ENCODE results near the gene ADAMTS2. TPM values are rescaled to one million over a fixed set of nuclear protein-coding genes. Genes with fewer than 3 reads are reported as not detected.

Gene ADAMTS2
- total and polyA plus RNA-seq, 2 donors (not counting 3 experiments of a cell fraction or from before 2014, with no cell fraction given): not detected

GRCh38 chr5:179207920-179208705 lies 137.1 kb downstream of the ADAMTS2 start:
- no peak overlapping the region for H3K27ac ChIP-seq (ENCODE audit: insufficient read depth, low read depth, low read length)
- H3K9me3 ChIP-seq (replicated peaks; ENCODE audit: control insufficient read depth, insufficient read depth, low read length): peaks cover 7% of the 10 kb centered on the region
- H4K20me1 ChIP-seq (replicated peaks; ENCODE audit: control insufficient read depth, extremely low read depth, insufficient read depth, low read length): no peaks in the 10 kb centered on the region
- DNase-seq (ENCODE audit: low read depth, low spot score) (no peak), FAIRE-seq (no peak)
- BruUV-seq (replicated peaks): no TSS peak
- H3K9ac ChIP-seq (replicated peaks; ENCODE audit: extremely low read depth, insufficient read depth, low read length): no peak overlapping the region
- no peaks in the 10 kb centered on the region for H3K9me1 ChIP-seq (replicated peaks; ENCODE audit: control insufficient read depth, extremely low read depth, insufficient read depth, low read length)
- H3K4me3 ChIP-seq (replicated peaks in 1 of 3; ENCODE audit: insufficient read depth in 1 of 3, low read depth in 1 of 3, low read length in 3 of 3): no peak overlapping the region
- no peak overlapping the region for H2AFZ ChIP-seq (ENCODE audit: low read depth, low read length)
- dilution Hi-C loops (cut with MboI; ENCODE audit: extremely low pct_ligation_motif_present, low sequenced_read_pairs): no loop called here
- H3K36me3 ChIP-seq (ENCODE audit: control insufficient read depth in 2 of 2, extremely low read depth in 1 of 2, insufficient read depth in 2 of 2, low read length in 2 of 2): no peaks in the 10 kb centered on the region
- TF ChIP-seq JUN (IDR thresholded peaks at IDR 0.05; ENCODE audit: borderline replicate concordance, insufficient read depth, insufficient read length, low read depth) (no peak), POLR2AphosphoS5 (IDR thresholded peaks at IDR 0.05; ENCODE audit: insufficient read depth, low read depth, low read length) (no peak), EZH2 (IDR thresholded peaks at IDR 0.05; ENCODE audit: borderline replicate concordance, low read depth, low read length, severe bottlenecking) (no peak), GATA2 (IDR thresholded peaks at IDR 0.05; ENCODE audit: insufficient read depth, insufficient read length, low read depth, low read length) (no peak), FOS (IDR thresholded peaks at IDR 0.05; ENCODE audit: borderline replicate concordance, insufficient read depth, low read length) (no peak), POLR2A (IDR thresholded peaks at IDR 0.05; ENCODE audit: low read depth, low read length) (no peak), MYC (IDR thresholded peaks at IDR 0.05; ENCODE audit: low read depth, low read length) (no peak)
- TF ChIP-seq, protein P1, sequence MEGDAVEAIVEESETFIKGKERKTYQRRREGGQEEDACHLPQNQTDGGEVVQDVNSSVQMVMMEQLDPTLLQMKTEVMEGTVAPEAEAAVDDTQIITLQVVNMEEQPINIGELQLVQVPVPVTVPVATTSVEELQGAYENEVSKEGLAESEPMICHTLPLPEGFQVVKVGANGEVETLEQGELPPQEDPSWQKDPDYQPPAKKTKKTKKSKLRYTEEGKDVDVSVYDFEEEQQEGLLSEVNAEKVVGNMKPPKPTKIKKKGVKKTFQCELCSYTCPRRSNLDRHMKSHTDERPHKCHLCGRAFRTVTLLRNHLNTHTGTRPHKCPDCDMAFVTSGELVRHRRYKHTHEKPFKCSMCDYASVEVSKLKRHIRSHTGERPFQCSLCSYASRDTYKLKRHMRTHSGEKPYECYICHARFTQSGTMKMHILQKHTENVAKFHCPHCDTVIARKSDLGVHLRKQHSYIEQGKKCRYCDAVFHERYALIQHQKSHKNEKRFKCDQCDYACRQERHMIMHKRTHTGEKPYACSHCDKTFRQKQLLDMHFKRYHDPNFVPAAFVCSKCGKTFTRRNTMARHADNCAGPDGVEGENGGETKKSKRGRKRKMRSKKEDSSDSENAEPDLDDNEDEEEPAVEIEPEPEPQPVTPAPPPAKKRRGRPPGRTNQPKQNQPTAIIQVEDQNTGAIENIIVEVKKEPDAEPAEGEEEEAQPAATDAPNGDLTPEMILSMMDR (IDR thresholded peaks at IDR 0.05; ENCODE audit: extremely low read depth in 1 of 2, insufficient read depth in 1 of 2, low read depth in 1 of 2, low read length in 2 of 2): no peak
- TF ChIP-seq, protein P2, sequence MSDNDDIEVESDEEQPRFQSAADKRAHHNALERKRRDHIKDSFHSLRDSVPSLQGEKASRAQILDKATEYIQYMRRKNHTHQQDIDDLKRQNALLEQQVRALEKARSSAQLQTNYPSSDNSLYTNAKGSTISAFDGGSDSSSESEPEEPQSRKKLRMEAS (IDR thresholded peaks at IDR 0.05; ENCODE audit: insufficient read depth, insufficient read length): no peak
- H3K27me3 ChIP-seq (ENCODE audit: control insufficient read depth in 2 of 2, insufficient read depth in 2 of 2, low read length in 2 of 2): no peaks in the 10 kb centered on the region
- intact Hi-C loops (cut with micrococcal nuclease): no loop called here
- ChIA-PET POLR2A (no interaction called here), CTCF (no interaction called here)
- H3K4me2 ChIP-seq (ENCODE audit: insufficient read depth, low read length): no peak overlapping the region
- no peaks in the 10 kb centered on the region for H3K79me2 ChIP-seq (ENCODE audit: control insufficient read depth, insufficient read depth, low read length)
- no peaks in the 10 kb centered on the region for H3K4me1 ChIP-seq (ENCODE audit: control insufficient read depth, extremely low read depth, insufficient read depth, low read length)
